HL-60/S4 (cell line): ENCODE results near the gene KRTAP10-5.
"Not testable (repeated sequence)": the region's sequence is repeated elsewhere in the genome, so short reads cannot be mapped to it uniquely, and the experiment has no call there.

Source experiments
- in situ Hi-C: fragments of 300-500 bp; cut with MboI; formaldehyde crosslinking; loops from 2 replicates; pipeline ENCODE4 v1.14.3; 2022; ENCODE audit warnings: low sequenced_read_pairs

KRTAP10-5 gene

GRCh38 chr21:44611551-44611950, 31.1 kb upstream of the KRTAP10-5 start:
- in situ Hi-C loops = no loop called here

- in situ Hi-C loops = not testable (repeated sequence)
Observed at GRCh38 chr21:44610157-44610843, 29.9 kb upstream of the KRTAP10-5 start.

GRCh38 chr21:44609193-44609592, 28.8 kb upstream of the KRTAP10-5 start:
- in situ Hi-C loops = no loop called here

DNA sequence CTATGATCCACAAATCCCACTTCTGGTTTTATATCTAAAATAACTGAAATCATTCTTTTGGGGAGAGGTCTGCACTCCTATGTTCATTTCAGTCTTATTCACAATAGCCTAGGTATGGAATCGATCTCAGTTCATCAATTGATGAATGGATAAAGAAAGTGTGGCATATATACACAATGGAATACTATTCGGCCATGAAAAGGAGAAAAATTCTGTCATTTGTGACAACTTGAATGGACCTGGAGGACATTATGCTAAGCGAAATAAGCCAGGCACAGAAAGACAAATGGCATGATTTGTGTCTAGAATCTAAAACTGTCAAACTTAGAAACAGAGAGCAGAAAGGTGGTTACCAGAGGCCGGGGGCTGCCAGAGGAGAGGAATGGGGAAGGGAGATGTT, 26.1 kb upstream of the KRTAP10-5 start:
- in situ Hi-C loops = no loop called here

GRCh38 chr21:44603911-44604310, 23.5 kb upstream of the KRTAP10-5 start:
- in situ Hi-C loops = no loop called here

- in situ Hi-C loops = no loop called here
Observed at GRCh38 chr21:44603109-44603875, 22.9 kb upstream of the KRTAP10-5 start.

GRCh38 chr21:44602463-44602850, 22.1 kb upstream of the KRTAP10-5 start:
- in situ Hi-C loops = no loop called here

GRCh38 chr21:44601596-44602462, 21.4 kb upstream of the KRTAP10-5 start:
- in situ Hi-C loops = no loop called here

DNA sequence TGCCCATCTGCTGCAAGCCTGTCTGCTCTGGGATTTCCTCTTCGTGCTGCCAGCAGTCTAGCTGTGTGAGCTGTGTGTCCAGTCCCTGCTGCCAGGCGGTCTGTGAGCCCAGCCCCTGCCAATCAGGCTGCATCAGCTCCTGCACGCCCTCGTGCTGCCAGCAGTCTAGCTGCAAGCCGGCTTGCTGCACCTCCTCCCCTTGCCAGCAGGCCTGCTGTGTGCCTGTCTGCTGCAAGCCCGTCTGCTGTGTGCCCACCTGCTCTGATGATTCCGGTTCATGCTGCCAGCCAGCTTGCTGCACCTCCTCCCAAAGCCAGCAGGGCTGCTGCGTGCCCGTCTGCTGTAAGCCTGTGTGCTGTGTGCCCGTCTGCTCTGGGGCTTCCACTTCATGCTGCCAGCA, 20.7 kb upstream of the KRTAP10-5 start:
- in situ Hi-C loops = not testable (repeated sequence)

DNA sequence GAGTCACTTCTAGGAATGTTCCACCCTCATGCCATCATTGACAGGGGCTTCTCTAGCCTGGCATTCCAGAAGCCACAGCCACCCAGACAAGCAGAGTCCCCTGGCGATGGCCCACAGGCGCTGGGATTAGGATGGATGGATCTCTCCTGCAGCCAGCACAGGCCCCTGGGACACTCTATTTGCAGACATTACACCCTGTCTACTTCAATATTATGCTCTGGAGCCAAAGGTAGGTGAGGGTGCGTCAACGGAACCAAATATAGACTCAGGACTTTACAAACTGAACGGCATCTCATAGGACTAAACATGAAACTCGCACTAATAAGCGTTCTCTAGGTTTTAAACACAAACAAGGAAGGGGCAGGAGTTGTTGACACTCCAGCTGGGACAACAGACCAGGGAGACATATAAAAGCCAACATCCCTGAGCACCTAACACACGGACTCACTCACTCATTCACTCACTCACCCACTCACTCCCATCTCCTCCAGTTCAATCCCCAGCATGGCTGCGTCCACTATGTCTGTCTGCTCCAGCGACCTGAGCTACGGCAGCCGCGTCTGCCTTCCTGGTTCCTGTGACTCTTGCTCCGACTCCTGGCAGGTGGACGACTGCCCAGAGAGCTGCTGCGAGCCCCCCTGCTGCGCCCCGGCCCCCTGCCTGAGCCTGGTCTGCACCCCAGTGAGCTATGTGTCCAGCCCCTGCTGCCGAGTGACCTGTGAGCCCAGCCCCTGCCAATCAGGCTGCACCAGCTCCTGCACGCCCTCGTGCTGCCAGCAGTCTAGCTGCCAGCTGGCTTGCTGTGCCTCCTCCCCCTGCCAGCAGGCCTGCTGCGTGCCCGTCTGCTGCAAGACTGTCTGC, 19.9 kb upstream of the KRTAP10-5 start, which contains the start of gene KRTAP10-7:
TSS of gene KRTAP10-7 (plus strand) at position 480 of the 861 bp plus-strand sequence. CDS start at position 505, 25 bp downstream.
- in situ Hi-C loops = not testable (repeated sequence)

DNA sequence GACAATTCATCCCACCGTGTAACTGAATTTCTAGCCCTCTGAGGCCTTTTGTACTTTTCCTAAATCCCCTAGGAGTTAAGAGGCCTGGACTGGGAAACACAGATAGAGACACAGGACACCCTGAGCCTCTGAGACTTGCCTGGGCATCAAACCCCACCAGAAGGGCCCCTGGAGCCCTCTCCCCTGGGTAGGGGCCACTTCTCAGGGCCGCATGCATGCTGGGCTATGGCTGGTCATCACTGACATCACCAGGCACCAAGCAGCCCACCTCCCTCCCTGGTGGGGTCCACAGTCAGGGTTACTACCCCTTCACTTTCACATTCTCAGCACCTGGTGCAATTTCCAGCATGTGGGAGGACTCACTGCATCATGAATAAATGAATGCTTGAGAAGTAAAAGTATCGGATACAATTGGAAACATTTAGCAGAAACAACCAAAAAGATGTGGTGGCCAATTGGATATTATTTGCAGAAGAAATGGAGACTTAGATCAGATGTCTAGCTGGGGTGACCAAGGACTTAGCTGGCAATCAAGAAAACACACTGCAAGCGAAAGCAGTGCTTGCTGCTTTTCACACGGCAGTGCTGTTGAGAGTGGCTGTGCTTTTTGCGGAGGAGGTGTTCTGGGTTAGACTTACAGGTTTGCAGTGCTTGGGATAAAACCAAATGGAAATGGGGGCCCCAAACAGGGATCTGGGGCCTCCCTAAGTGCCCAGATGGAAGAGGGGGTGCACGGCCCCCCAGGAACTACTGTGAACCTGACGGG, 19.0 kb upstream of the KRTAP10-5 start:
- in situ Hi-C loops = no loop called here

- in situ Hi-C loops = no loop called here
Observed at GRCh38 chr21:44598061-44598460, 17.7 kb upstream of the KRTAP10-5 start.

DNA sequence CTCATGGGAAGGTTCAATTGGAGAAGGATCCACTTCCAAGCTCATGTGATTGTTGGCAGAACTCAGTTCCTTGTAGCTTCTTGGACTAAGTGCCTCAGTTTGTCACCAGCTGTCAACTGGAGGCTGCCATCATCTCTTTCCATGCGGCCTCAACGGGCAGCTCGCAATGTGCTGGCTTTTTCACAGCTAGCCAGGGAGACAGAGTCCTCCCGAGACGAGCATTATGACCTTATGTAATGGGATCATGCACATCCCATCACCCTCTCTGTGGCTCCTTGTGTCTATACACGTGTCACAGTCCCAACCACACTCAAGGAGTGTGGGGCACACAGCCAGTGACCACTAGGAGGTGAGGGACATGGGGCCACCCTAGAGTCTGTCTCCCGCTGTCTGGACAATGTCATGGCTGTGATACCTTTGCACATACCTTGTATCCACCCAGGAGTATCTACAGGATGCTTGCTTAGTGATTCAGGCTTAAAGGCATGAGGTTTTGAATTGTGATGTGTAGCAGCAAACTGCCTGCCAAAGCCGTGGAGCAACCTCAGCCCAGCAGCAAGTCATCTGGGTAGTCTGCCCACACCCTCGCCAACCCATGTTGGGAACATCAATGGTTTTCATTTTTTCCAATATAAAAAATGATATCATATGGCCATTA, 15.8 kb upstream of the KRTAP10-5 start:
- in situ Hi-C loops = no loop called here

DNA sequence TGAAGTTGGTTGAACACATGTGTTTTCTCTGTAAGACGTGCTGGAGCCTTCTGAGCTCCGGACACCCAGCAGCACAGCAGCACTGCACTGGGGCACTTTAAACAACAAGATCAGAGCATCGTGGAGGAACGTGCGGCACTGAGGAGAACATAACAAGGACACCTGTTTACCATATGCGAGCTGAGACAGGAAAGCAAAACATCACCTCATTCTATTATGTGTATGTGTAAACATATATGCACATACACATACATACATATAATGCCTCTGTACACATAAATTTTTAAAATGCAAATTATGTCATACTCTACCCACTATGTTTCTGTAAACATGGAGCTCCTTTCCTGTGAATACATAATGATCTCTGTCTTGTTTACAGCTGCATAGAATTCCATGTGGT, 15.1 kb upstream of the KRTAP10-5 start:
- in situ Hi-C loops = no loop called here

DNA sequence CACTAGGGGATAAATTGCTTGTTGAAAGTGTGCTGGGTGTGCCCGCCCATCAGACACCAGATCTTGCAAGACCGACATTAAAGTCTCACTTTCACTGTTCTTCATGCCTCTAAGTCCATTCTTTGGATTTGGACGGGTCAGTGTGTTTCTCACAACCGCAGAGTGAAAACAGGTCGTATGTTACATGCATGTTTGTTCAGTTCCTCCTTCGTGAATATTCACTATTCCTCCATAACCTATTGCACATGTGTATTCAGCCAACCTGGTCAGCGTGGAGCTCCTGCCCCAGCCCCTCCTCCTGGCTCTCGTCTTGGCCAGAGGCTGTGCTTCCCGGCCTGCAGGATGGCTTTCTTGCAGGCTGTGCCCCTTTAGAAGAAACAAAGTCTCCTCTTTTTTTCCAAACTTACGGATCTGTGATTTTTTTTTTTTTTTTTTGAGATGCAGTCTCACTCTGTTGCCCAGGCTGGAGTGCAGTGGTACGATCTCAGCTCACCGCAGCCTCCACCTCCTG, 14.1 kb upstream of the KRTAP10-5 start:
- in situ Hi-C loops = no loop called here

DNA sequence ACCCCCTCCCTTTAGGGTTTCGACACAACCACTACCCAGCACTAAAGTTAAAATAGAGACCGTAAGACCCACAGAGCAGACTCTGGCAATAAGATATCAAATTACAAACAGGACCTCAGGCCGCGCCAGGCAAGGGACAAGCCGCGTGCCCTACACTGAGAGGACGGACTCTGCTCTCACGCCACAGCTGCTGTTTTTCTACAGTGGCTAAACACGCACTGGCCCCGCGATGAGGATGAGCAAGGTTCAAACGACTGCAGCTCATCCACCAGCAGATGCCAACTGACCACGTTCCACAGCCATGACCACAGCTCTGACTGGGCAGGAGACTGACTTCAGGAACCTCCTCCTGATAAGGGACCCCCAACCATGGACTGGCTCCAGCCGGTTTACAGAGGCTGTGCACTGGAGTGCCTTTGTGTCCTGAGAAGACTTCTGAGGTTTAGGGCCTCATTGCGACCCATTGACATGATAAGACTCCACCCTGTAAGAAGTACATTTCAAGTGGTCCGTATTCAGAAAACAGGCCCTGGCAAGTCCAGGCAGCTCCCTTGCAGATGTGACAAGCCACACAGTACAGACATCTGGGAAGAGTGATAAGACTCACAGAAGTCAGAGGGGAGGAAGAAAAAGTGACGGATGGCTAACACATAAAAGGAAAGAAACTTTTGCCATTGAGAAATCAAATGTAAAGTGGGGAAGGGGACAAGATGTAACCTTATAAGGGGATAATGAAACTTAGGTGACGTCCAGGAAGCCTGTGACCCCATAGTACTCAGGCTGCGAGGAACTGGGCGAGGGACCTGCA, 13.4 kb upstream of the KRTAP10-5 start:
- in situ Hi-C loops = no loop called here

DNA sequence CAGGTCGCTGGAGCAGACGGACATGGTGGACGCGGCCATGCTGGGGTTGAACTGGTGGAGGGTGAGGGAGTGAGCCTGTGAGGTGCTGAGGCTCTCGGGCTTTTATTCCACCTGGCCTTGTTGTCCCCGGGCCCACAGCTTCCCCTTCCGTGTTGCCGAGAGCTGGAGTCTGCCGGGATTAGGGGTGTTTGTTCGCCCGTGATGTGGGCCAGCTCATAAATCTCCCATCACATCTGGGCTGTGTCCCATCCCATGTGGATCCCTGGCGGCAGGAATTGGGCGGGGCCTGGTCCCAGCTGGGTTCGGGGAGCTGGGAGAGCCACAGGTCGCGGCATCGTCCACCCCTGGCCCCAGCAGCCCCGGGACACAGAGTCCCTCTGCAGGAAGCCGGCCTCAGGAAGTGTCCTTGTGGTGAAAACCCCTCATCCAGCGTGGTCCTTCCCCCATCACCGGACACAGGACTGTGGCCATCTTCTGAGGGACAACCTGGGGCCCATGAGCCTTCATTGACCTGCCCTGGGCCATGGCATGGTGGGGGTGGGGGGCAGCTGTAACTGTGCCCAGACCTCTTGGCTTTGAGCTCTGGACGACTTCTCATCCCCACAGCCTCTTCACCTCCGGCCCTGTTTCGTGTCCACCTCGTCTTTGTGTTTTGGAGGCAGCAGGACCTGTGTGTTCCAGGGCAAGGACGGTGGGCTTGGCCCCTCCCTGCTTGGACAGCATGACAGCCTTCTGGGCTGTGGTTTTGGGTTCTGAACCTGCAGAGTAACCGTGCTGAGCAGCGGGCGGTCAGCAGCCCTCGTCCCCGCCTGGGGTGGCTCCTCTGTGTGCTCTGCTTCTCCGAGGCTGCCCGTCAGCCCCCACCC, 12.3 kb upstream of the KRTAP10-5 start, which contains the start of gene KRTAP10-6:
TSS of gene KRTAP10-6 (minus strand) at position 60 of the 866 bp plus-strand sequence. CDS start at position 39, 21 bp downstream.
- in situ Hi-C loops = no loop called here
